ENCODE measurements around the gene ARHGAP12. TPM values are rescaled to one million over a fixed set of nuclear protein-coding genes. Genes with fewer than 3 reads are reported as not detected.

ARHGAP12 gene
- total RNA-seq, 1 experiment from 2014 or later, result 39.5 TPM

DNA sequence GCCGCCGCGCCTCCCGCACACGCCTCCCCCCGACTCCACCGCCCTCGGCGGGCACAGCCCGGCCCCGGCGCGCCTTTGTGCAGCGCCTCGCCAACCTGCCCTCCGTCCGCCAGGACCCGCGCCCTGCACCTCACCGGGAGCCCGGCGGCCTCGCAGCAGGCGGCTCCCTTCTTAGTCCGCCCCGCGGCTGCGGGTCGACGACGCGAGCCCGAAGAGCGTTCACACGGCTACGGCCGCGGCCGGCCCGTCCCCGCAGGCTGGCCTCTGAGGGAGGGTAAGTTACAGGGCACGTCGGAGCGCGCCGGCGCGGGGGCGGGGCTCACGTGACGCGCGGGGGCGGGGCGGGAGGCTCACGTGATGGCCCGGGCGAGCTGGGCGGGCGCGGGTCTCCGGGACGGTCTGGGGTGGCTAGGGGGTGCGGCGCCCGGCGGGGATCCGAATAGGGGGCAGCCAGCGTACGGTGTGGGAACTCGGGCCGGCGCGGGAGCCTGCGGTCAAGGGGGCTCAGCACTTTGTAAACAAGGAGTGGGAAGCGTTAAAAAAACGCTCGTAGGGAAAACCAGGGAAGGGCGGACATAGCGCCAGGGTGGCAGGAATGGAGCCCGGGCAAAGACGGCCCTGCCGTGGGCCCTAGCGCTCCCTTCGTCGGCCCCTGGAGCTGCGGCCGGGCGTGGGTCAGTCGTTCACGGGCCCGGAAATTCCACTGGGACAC, at the start of gene ARHGAP12 (continued):
- TF ChIP-seq, protein P1, sequence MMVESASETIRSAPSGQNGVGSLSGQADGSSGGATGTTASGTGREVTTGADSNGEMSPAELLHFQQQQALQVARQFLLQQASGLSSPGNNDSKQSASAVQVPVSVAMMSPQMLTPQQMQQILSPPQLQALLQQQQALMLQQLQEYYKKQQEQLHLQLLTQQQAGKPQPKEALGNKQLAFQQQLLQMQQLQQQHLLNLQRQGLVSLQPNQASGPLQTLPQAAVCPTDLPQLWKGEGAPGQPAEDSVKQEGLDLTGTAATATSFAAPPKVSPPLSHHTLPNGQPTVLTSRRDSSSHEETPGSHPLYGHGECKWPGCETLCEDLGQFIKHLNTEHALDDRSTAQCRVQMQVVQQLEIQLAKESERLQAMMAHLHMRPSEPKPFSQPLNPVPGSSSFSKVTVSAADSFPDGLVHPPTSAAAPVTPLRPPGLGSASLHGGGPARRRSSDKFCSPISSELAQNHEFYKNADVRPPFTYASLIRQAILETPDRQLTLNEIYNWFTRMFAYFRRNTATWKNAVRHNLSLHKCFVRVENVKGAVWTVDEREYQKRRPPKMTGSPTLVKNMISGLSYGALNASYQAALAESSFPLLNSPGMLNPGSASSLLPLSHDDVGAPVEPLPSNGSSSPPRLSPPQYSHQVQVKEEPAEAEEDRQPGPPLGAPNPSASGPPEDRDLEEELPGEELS (CRISPR knock-in tag; IDR thresholded peaks at IDR 0.05), result peak; percentile 36; the same call in 1 of the 2 replicates
- TF ChIP-seq, protein P2, sequence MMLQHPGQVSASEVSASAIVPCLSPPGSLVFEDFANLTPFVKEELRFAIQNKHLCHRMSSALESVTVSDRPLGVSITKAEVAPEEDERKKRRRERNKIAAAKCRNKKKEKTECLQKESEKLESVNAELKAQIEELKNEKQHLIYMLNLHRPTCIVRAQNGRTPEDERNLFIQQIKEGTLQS (CRISPR knock-in tag; conservative IDR thresholded peaks at IDR 0.05), result no peak
- TF ChIP-seq, protein P3, sequence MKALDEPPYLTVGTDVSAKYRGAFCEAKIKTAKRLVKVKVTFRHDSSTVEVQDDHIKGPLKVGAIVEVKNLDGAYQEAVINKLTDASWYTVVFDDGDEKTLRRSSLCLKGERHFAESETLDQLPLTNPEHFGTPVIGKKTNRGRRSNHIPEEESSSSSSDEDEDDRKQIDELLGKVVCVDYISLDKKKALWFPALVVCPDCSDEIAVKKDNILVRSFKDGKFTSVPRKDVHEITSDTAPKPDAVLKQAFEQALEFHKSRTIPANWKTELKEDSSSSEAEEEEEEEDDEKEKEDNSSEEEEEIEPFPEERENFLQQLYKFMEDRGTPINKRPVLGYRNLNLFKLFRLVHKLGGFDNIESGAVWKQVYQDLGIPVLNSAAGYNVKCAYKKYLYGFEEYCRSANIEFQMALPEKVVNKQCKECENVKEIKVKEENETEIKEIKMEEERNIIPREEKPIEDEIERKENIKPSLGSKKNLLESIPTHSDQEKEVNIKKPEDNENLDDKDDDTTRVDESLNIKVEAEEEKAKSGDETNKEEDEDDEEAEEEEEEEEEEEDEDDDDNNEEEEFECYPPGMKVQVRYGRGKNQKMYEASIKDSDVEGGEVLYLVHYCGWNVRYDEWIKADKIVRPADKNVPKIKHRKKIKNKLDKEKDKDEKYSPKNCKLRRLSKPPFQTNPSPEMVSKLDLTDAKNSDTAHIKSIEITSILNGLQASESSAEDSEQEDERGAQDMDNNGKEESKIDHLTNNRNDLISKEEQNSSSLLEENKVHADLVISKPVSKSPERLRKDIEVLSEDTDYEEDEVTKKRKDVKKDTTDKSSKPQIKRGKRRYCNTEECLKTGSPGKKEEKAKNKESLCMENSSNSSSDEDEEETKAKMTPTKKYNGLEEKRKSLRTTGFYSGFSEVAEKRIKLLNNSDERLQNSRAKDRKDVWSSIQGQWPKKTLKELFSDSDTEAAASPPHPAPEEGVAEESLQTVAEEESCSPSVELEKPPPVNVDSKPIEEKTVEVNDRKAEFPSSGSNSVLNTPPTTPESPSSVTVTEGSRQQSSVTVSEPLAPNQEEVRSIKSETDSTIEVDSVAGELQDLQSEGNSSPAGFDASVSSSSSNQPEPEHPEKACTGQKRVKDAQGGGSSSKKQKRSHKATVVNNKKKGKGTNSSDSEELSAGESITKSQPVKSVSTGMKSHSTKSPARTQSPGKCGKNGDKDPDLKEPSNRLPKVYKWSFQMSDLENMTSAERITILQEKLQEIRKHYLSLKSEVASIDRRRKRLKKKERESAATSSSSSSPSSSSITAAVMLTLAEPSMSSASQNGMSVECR (CRISPR knock-in tag; IDR thresholded peaks at IDR 0.05; ENCODE audit: borderline replicate concordance), result peak; percentile 21; the same call in 1 of the 2 replicates
- TF ChIP-seq TP53 (CRISPR knock-in tag; IDR thresholded peaks at IDR 0.05) (no peak), ZNF138 (CRISPR knock-in tag; conservative IDR thresholded peaks at IDR 0.05) (no peak), SMAD4 (CRISPR knock-in tag; IDR thresholded peaks at IDR 0.05) (no peak), HMGA2 (CRISPR knock-in tag; IDR thresholded peaks at IDR 0.05) (no peak)
- TF ChIP-seq, protein P4, sequence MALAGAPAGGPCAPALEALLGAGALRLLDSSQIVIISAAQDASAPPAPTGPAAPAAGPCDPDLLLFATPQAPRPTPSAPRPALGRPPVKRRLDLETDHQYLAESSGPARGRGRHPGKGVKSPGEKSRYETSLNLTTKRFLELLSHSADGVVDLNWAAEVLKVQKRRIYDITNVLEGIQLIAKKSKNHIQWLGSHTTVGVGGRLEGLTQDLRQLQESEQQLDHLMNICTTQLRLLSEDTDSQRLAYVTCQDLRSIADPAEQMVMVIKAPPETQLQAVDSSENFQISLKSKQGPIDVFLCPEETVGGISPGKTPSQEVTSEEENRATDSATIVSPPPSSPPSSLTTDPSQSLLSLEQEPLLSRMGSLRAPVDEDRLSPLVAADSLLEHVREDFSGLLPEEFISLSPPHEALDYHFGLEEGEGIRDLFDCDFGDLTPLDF (CRISPR knock-in tag; IDR thresholded peaks at IDR 0.05), result no peak
- TF ChIP-seq, protein P5, sequence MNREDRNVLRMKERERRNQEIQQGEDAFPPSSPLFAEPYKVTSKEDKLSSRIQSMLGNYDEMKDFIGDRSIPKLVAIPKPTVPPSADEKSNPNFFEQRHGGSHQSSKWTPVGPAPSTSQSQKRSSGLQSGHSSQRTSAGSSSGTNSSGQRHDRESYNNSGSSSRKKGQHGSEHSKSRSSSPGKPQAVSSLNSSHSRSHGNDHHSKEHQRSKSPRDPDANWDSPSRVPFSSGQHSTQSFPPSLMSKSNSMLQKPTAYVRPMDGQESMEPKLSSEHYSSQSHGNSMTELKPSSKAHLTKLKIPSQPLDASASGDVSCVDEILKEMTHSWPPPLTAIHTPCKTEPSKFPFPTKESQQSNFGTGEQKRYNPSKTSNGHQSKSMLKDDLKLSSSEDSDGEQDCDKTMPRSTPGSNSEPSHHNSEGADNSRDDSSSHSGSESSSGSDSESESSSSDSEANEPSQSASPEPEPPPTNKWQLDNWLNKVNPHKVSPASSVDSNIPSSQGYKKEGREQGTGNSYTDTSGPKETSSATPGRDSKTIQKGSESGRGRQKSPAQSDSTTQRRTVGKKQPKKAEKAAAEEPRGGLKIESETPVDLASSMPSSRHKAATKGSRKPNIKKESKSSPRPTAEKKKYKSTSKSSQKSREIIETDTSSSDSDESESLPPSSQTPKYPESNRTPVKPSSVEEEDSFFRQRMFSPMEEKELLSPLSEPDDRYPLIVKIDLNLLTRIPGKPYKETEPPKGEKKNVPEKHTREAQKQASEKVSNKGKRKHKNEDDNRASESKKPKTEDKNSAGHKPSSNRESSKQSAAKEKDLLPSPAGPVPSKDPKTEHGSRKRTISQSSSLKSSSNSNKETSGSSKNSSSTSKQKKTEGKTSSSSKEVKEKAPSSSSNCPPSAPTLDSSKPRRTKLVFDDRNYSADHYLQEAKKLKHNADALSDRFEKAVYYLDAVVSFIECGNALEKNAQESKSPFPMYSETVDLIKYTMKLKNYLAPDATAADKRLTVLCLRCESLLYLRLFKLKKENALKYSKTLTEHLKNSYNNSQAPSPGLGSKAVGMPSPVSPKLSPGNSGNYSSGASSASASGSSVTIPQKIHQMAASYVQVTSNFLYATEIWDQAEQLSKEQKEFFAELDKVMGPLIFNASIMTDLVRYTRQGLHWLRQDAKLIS (CRISPR knock-in tag; IDR thresholded peaks at IDR 0.05; ENCODE audit: borderline replicate concordance), result no peak
- TF ChIP-seq, protein P6, sequence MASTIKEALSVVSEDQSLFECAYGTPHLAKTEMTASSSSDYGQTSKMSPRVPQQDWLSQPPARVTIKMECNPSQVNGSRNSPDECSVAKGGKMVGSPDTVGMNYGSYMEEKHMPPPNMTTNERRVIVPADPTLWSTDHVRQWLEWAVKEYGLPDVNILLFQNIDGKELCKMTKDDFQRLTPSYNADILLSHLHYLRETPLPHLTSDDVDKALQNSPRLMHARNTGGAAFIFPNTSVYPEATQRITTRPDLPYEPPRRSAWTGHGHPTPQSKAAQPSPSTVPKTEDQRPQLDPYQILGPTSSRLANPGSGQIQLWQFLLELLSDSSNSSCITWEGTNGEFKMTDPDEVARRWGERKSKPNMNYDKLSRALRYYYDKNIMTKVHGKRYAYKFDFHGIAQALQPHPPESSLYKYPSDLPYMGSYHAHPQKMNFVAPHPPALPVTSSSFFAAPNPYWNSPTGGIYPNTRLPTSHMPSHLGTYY (CRISPR knock-in tag; IDR thresholded peaks at IDR 0.05), result no peak
- TF ChIP-seq, protein P7, sequence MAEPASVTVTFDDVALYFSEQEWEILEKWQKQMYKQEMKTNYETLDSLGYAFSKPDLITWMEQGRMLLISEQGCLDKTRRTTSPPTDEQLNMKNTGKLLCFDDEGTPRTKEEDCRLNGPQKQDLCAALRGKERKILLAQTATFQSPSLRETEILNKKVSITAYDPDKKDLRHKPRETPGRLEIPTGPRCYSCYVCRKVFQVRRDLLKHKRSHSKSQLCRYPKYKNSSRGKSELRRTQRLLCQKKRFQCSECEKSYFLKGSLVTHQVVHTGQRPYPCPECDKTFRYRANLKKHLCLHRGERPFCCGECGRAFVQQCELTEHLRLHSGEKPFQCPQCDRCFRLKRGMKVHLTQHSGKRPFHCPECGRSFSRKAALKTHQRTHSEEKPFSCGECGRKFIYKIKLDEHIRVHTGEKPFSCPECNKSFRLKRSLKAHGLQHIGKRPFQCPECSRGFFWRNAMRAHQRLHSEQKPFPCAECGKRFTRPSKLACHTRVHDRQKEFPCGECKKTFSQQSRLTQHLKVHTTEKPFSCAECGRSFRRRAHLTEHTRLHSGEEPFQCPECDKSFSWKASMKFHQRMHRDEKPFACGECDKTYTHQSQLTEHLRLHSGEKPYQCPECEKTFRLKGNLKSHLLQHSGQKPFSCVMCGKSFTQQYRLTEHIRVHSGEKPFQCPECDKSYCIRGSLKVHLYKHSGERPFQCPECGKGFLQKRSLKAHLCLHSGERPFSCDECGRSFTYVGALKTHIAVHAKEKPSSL (CRISPR knock-in tag; conservative IDR thresholded peaks at IDR 0.05), result no peak
- TF ChIP-seq, protein P8, sequence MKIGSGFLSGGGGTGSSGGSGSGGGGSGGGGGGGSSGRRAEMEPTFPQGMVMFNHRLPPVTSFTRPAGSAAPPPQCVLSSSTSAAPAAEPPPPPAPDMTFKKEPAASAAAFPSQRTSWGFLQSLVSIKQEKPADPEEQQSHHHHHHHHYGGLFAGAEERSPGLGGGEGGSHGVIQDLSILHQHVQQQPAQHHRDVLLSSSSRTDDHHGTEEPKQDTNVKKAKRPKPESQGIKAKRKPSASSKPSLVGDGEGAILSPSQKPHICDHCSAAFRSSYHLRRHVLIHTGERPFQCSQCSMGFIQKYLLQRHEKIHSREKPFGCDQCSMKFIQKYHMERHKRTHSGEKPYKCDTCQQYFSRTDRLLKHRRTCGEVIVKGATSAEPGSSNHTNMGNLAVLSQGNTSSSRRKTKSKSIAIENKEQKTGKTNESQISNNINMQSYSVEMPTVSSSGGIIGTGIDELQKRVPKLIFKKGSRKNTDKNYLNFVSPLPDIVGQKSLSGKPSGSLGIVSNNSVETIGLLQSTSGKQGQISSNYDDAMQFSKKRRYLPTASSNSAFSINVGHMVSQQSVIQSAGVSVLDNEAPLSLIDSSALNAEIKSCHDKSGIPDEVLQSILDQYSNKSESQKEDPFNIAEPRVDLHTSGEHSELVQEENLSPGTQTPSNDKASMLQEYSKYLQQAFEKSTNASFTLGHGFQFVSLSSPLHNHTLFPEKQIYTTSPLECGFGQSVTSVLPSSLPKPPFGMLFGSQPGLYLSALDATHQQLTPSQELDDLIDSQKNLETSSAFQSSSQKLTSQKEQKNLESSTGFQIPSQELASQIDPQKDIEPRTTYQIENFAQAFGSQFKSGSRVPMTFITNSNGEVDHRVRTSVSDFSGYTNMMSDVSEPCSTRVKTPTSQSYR (CRISPR knock-in tag; IDR thresholded peaks at IDR 0.05), result no peak
- TF ChIP-seq, protein P9, sequence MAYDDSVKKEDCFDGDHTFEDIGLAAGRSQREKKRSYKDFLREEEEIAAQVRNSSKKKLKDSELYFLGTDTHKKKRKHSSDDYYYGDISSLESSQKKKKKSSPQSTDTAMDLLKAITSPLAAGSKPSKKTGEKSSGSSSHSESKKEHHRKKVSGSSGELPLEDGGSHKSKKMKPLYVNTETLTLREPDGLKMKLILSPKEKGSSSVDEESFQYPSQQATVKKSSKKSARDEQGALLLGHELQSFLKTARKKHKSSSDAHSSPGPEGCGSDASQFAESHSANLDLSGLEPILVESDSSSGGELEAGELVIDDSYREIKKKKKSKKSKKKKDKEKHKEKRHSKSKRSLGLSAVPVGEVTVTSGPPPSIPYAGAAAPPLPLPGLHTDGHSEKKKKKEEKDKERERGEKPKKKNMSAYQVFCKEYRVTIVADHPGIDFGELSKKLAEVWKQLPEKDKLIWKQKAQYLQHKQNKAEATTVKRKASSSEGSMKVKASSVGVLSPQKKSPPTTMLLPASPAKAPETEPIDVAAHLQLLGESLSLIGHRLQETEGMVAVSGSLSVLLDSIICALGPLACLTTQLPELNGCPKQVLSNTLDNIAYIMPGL (CRISPR knock-in tag; IDR thresholded peaks at IDR 0.05), result no peak
- TF ChIP-seq, protein P10, sequence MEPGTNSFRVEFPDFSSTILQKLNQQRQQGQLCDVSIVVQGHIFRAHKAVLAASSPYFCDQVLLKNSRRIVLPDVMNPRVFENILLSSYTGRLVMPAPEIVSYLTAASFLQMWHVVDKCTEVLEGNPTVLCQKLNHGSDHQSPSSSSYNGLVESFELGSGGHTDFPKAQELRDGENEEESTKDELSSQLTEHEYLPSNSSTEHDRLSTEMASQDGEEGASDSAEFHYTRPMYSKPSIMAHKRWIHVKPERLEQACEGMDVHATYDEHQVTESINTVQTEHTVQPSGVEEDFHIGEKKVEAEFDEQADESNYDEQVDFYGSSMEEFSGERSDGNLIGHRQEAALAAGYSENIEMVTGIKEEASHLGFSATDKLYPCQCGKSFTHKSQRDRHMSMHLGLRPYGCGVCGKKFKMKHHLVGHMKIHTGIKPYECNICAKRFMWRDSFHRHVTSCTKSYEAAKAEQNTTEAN (CRISPR knock-in tag; IDR thresholded peaks at IDR 0.05), result peak; percentile 48; the same call in 1 of the 2 replicates
